Osteoblast (primary cell): ENCODE measurements around the gene TPCN2. TPM values are rescaled to one million over a fixed set of nuclear protein-coding genes. Genes with fewer than 3 reads are reported as not detected.

Experiments used
- DNase-seq: peaks from one replicate; pipeline ENCODE4 v3.0.0; 2011; ENCODE audit warnings: low spot score, mixed read lengths; ENCODE audit not compliant: insufficient read length; ENCODE audit errors: missing footprints
- H2AFZ ChIP-seq: 2 replicates; pipeline ENCODE4 v1.6.0; 2011; ENCODE audit warnings: mild to moderate bottlenecking, low read length
- H3K27ac ChIP-seq: 2 replicates; pipeline ENCODE4 v1.5.1; 2011; ENCODE audit warnings: mild to moderate bottlenecking, low read depth, low read length, moderate library complexity
- H3K27me3 ChIP-seq: 2 replicates; pipeline ENCODE4 v1.6.0; 2012; ENCODE audit warnings: mild to moderate bottlenecking, control low read depth, inconsistent platforms, low read length, moderate library complexity; ENCODE audit not compliant: insufficient read depth
- H3K36me3 ChIP-seq: 2 replicates; pipeline ENCODE4 v1.5.1; 2011; ENCODE audit warnings: mild to moderate bottlenecking, low read length, control low read depth, moderate library complexity; ENCODE audit not compliant: insufficient read depth
- H3K4me1 ChIP-seq: 2 replicates; pipeline ENCODE4 v1.5.1; 2011; ENCODE audit warnings: mild to moderate bottlenecking, low read length, control low read depth, moderate library complexity; ENCODE audit not compliant: insufficient read depth
- H3K4me2 ChIP-seq: 2 replicates; pipeline ENCODE4 v1.6.0; 2011; ENCODE audit warnings: mild to moderate bottlenecking, low read length; ENCODE audit not compliant: insufficient read depth
- H3K4me3 ChIP-seq: fragments of 200-600 bp; sonication (generic); 3 replicates; pipeline ENCODE4 v1.5.1; 2012; ENCODE audit warnings: mild to moderate bottlenecking, low read length, inconsistent platforms; ENCODE audit not compliant: insufficient read depth
- H3K79me2 ChIP-seq: 2 replicates; pipeline ENCODE4 v1.6.0; 2012; ENCODE audit warnings: mild to moderate bottlenecking, low read length, control low read depth, inconsistent platforms; ENCODE audit not compliant: insufficient read depth
- H3K9me3 ChIP-seq: 2 replicates; pipeline ENCODE4 v1.5.1; 2011; ENCODE audit warnings: low read depth, low read length, control low read depth
- H4K20me1 ChIP-seq: 2 replicates; pipeline ENCODE4 v1.6.0; 2012; ENCODE audit warnings: mild to moderate bottlenecking, low read length, control low read depth; ENCODE audit not compliant: insufficient read depth
- total RNA-seq: library from RNA; depleted of rRNA; stranded (reverse); fragments of >200 nt; gene quantifications from 2 replicates; pipeline ENCODE4 v1.2.3, GENCODE V29; 2012
- TF ChIP-seq, protein P1 (sequence below): IDR thresholded peaks from 2 replicates; pipeline ENCODE4 v1.5.1; 2011; ENCODE audit warnings: mild to moderate bottlenecking, low read depth, low read length, moderate library complexity; ENCODE audit errors: extremely low read depth

Gene TPCN2
- total RNA-seq, 1 donor, result 14.1 TPM

DNA sequence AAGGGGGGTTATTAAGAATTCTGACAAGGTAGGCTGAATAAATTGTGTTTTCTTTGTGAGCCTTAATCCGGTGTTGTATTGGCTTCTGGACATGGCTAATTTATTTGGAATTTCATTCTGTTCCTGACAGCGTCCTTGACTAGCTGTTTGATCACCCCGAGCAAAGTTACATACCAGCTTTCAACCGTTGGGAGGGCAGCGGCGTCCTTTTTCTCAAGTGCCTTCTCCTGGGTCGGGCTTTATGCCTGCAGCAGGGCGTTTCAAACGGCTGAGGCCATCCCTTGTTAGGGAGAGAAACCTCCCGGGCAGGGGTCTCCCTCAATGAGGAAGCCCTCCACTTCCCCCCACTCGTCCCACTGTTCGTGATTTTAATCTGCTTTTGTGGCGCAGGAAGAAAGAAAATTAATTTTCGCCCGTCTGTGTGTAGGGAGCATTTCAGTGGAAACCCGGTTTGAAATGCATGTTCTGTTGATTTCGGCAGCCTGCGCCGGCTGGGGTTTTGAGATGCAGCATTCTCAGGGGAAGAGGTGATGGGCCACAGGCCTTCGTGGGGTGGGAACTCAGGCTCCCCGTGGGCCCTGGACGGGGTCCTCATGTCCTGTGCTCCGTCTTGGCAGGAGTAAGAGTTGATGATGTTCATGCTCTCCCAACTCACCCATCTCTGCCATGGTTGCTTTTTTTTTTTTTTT, 104.1 kb downstream of the TPCN2 start:
- Histone ChIP-seq H3K27me3 (no peaks in the 10 kb centered on the region), H4K20me1 (no peaks in the 10 kb centered on the region), H3K79me2 (no peaks in the 10 kb centered on the region), H3K4me2 (peak overlapping the region; percentile 57), H3K9me3 (no peaks in the 10 kb centered on the region), H3K36me3 (no peaks in the 10 kb centered on the region), H3K27ac (no peak overlapping the region), H3K4me3 (no peak overlapping the region), H2AFZ (no peak overlapping the region), H3K4me1 (peaks cover 17% of the 10 kb centered on the region)
- no peak for DNase-seq
- TF ChIP-seq, protein P1, sequence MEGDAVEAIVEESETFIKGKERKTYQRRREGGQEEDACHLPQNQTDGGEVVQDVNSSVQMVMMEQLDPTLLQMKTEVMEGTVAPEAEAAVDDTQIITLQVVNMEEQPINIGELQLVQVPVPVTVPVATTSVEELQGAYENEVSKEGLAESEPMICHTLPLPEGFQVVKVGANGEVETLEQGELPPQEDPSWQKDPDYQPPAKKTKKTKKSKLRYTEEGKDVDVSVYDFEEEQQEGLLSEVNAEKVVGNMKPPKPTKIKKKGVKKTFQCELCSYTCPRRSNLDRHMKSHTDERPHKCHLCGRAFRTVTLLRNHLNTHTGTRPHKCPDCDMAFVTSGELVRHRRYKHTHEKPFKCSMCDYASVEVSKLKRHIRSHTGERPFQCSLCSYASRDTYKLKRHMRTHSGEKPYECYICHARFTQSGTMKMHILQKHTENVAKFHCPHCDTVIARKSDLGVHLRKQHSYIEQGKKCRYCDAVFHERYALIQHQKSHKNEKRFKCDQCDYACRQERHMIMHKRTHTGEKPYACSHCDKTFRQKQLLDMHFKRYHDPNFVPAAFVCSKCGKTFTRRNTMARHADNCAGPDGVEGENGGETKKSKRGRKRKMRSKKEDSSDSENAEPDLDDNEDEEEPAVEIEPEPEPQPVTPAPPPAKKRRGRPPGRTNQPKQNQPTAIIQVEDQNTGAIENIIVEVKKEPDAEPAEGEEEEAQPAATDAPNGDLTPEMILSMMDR, result no peak

DNA sequence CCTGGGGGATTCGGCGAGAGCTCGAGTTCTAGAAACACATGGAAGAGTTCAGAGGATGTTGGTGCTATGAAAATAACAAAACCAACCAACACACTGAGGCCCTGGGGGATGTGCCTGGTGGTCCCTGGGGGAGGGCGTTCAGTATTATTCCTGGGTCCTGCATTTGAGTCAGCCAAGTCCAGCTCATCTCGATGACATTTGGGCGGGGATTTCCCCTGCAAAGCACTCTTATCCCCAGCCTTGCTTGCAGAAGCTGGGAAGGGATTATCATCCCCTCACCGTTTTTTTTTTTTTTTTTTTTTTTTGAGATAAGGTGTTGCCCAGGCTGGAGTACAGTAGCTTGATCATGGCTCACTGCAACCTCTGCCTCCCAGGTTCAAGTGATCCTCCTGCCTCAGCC, 104.9 kb downstream of the TPCN2 start:
- TF ChIP-seq, protein P1, result no peak
- H3K9me3 ChIP-seq, result no peaks in the 10 kb centered on the region
- H3K4me1 ChIP-seq, result peaks cover 17% of the 10 kb centered on the region
- peak overlapping the region; percentile 57 for H3K4me2 ChIP-seq
- no peaks in the 10 kb centered on the region for H3K36me3 ChIP-seq
- no peaks in the 10 kb centered on the region for H3K27me3 ChIP-seq
- no peak overlapping the region for H2AFZ ChIP-seq
- no peaks in the 10 kb centered on the region for H3K79me2 ChIP-seq
- H4K20me1 ChIP-seq, result no peaks in the 10 kb centered on the region
- no peak overlapping the region for H3K27ac ChIP-seq
- peak; percentile 88 for DNase-seq
- no peak overlapping the region for H3K4me3 ChIP-seq

DNA sequence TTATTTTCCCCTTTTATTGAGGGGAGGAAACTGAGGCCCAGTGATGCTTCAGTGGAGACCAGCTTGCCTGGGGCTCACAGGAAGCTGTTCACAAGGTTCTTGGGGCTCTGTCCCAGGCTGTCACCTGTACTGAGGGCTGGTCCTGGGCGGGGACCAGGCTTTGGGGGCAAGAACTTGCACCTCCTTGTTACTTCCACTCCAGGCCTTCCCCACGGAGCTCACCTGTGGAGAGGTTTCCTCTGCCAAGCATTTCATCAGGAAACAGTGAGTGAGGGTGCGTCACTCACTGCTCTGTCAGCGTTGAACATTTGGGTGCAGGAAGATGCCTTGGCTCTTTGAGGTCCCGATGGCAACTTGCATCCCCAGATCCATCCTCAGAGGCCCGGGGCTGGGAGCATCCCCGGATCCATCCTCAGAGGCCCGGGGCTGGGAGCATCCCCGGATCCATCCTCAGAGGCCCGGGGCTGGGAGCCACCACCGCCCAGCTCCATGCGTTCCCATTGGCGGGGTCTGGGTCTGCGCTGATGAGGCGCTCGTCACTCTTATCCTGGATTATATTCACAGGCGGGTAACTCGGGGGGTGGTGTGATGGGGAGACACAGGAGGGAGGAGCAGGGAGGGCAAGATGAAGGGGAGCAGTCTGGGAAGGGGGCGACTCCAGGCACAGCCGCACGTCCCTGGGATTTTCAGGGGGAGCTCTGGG, 105.6 kb downstream of the TPCN2 start:
- H3K4me1 ChIP-seq, result peaks cover 17% of the 10 kb centered on the region
- no peak overlapping the region for H3K4me3 ChIP-seq
- H3K4me2 ChIP-seq, result no peak overlapping the region
- no peak overlapping the region for H2AFZ ChIP-seq
- DNase-seq, result no peak
- H3K36me3 ChIP-seq, result no peaks in the 10 kb centered on the region
- H3K79me2 ChIP-seq, result no peaks in the 10 kb centered on the region
- H4K20me1 ChIP-seq, result no peaks in the 10 kb centered on the region
- no peaks in the 10 kb centered on the region for H3K27me3 ChIP-seq
- TF ChIP-seq, protein P1, result no peak
- no peak overlapping the region for H3K27ac ChIP-seq
- no peaks in the 10 kb centered on the region for H3K9me3 ChIP-seq

DNA sequence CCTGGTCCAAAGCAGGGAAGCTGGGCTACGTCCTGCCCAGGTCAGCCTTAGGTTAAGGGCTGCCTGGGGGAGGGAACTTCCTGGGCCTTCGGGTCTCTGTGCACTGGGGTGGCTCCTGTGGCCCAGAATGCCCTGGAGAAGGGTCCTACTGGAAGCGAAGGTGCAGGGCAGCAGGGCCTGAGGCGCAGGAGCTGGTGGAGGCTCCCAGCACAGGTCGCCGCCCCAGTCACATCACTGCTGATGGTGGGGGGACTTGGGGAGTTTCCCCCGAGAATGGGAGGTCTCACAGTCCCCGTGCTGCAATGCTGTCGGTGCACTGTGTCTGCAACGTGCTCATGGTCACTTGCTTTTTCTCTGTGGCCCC, 106.2 kb downstream of the TPCN2 start:
- H3K27me3 ChIP-seq, result no peaks in the 10 kb centered on the region
- no peak overlapping the region for H3K4me3 ChIP-seq
- no peaks in the 10 kb centered on the region for H3K36me3 ChIP-seq
- H3K4me1 ChIP-seq, result peaks cover 17% of the 10 kb centered on the region
- DNase-seq, result no peak
- H3K79me2 ChIP-seq, result no peaks in the 10 kb centered on the region
- H2AFZ ChIP-seq, result no peak overlapping the region
- no peaks in the 10 kb centered on the region for H3K9me3 ChIP-seq
- H3K27ac ChIP-seq, result no peak overlapping the region
- no peaks in the 10 kb centered on the region for H4K20me1 ChIP-seq
- no peak overlapping the region for H3K4me2 ChIP-seq
- TF ChIP-seq, protein P1, result no peak
